Eye (tissue), 1 donor: ENCODE data around the gene IL16.
"Not testable (repeated sequence)": the region's sequence is repeated elsewhere in the genome, so short reads cannot be mapped to it uniquely, and the experiment has no call there.

ENCODE experiments used
- DNase-seq: peaks from one replicate; pipeline ENCODE4 v3.0.0-alpha.2; 2015

Gene IL16

GRCh38 chr15:81196576-81197254 is at the start of gene IL16:
IL16 (plus strand) TSS chr15:81196879; CDS start chr15:81225400, 28,521 bp downstream.
- DNase-seq: no peak

DNA sequence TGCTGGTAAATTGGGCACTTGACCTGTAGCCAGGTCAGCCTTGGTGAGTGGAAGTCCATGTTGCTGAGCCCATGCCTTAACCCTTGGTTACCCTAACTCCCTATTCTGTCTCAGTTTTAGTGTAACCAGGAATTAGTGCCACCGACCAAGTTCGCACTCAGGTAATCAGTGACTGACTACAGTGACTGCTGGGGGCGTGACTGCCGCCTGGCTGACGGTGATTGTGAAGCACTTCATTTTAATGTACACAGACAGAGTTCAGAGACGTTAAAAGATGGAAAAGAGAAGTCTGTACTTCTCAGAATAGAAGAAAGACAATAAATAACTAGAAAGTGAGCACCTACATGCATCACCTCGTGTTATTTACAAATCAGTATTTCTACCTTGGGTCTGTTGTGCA is 45.3 kb upstream of the IL16 start:
- DNase-seq: no peak

GRCh38 chr15:81152339-81152738 is 44.3 kb upstream of the IL16 start:
- no peak for DNase-seq

- no peak for DNase-seq
Measured at GRCh38 chr15:81152799-81153198, 43.9 kb upstream of the IL16 start.

DNA sequence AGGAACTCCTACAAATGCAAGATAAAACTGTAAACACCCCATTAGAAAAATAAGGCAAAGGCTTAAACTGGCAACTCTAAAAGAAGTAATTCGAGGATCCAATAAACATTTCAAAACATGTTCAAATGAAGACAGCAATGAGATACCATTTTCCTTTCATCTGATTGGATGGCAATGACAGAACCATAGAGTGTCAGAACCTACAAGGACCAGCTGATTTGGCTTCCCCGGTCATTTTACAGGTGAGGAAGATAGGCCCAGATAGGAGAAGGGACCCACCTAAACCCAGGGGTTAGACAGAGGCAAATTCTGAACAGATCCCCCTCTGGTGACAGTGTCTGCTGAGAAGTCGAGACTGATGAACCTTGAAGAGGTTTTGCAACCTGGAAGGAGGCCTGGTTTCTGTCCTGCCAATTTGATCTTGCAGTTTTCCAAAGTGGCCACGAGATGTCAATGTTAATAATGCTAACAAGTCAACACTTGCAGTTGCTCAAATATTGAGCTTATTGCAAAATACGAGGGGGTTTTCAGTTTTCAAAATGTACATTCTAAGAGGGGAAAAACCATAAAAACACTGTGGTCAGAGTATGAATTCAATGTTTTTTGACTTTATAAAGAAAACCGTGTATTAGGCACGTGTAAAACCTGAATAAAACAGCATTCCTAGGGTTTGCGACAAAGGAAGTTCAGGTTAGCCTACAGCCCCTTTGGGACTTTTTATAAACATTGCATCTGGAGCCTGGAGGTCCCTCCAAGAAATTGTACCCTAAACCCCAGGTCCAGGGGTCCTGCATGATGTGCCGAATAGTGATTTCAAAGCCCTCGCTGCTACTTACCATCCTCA is 41.1 kb upstream of the IL16 start:
- DNase-seq: peak; percentile 55

DNA sequence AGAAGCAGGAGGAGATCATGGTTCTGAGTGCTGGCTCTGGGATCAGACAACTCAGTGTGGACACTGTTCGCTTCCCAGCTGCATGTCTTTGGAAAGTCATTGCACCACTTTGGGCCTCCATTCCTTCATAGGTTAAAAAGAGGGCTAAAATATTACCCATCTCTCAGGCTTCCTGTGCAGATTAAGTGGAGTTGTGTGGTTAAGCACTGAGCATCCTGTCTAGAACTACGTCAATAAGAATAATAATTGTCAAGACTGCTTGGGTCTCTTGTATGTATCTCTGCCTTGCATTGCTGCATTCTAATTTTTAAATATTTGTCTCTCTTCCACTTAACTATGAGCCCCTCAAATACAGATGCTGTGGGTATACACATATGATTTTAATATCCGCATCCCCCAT is 40.4 kb upstream of the IL16 start:
- no peak for DNase-seq

DNA sequence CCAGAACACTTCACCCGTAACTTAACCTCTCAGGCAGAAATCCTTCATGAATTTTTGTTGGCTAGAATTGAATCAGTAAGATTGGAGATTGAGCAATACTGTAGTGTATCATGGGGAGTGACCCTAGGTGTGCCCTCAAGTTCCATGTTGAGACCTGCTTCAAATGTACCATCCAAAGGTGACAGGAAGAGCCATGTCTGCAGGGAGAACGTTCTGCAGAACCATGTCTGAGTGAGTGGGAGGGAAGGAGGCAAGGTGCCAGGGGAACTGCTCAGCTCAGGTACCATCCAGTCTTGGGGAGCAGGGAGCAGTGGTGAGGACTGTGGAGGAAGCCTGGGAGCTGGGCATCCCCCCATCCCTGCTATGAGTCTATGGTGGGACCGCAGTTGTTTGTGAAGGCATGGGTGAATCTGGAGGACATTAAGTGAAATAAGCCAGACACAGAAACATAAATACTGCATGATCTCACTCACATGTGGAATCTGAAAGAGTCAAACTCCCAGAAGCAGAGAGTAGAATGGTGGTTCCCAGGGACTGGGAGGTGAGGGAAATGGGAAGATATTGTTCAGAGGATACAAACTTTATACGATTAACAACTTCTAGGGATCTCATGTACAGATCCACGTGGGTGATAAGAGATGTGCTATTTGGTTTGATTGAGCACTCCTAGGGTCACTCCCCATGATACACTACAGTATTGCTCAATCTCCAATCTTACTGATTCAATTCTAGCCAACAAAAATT is 39.3 kb upstream of the IL16 start:
- peak; percentile 20 for DNase-seq

GRCh38 chr15:81157939-81158223 is 38.8 kb upstream of the IL16 start:
- no peak for DNase-seq

DNA sequence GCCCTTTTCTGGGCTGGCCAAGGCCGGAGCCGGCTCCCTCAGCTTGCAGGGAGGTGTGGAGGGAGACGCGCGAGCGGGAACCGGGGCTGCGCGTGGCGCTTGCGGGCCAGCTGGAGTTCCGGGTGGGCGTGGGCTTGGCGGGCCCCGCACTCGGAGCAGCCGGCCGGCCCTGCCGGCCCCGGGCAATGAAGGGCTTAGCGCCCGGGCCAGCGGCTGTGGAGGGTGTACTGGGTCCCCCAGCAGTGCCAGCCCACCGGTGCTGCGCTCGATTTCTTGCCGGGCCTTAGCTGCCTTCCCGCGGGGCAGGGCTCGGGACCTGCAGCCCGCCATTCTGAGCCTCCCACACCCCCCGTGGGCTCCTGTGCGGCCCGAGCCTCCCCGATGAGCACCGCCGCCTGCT is 38.1 kb upstream of the IL16 start:
- DNase-seq: not testable (repeated sequence)

DNA sequence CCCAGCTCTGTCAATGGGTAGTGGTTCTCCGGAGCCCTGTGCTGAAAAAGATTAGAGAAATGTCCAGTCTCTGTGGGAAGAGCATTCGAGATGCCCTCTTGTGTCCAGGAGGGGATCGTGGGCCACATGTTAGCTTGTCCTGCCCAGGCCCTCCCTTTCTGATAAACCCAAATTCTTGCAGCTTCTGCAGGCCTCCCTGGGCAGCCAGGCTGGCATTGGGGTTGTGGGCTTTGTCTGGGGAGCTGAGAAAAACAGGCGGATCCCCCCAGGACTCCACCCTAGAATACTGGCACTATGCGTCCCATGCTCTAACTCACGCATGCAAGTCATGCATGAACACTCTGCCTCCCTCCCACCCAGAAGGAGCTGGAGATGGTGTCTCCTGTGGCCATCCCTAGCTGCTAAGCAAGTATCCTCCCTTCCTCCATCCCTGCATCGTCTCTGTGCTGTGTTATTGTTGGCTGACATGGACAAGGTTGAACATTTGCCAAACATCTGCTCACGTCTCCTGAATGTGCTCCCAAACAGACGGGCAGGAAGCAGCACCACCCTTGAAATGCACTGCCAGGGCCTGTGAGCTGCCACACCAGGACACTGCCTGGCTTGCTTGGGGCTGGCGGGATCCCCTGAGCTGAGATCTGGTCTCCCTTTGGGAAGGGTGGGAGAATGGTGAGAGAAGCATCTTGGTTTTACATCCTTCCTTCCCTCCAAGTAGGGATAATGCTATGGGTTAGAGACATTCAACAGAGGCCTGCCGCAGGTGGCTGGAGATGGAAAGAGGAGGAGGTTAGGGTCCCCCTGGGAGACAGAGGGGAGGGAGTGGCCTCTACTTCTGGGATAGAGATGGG is 36.1 kb upstream of the IL16 start:
- DNase-seq: peak; percentile 89

DNA sequence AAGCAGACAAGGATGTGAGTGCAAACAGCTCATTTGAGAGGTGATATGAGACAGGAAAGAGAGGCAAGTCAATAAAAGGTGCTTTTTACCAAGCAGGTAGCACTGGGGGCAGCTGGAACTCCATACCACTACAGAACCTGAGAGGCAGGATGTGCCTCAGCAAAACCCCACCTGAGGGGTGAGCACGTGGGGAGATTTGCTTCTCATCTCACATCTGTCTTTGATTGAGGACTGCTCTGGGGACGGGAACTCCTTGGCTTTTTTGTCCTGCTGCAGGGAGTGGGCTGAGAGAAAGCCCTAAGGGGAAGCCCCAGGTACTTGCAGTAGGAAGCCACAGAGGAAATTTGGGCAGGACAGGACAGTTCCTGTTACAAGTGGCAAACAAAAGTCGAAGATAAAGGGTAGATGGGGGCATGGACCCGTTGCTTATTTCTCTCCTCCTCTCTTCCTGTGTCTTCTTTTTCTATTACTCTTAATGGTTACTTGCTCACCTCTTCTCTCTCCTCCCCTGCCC is 35.5 kb upstream of the IL16 start:
- no peak for DNase-seq

DNA sequence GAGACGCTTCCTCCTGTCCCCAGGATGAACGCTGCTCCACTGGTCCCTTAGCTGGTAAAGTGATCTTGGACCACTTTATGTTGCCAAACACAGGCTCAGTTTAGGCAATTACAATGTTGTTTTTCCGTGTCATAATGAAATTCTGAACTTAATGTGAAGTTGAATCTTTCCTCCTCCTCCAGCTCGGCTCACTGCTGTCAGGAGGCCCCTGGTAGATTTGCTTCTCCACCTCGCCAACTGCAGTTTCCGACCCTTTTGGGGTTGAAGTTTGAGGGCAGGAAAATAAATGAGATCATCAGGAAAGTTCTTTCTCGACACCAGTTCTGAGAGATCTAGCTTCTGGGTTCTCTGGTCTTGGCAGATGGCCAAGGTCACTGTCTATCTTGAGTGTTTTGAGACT is 34.8 kb upstream of the IL16 start:
- DNase-seq: no peak

- DNase-seq: no peak
Measured at GRCh38 chr15:81163961-81164800, 32.5 kb upstream of the IL16 start.

GRCh38 chr15:81165535-81165934 is 31.1 kb upstream of the IL16 start:
- no peak for DNase-seq

DNA sequence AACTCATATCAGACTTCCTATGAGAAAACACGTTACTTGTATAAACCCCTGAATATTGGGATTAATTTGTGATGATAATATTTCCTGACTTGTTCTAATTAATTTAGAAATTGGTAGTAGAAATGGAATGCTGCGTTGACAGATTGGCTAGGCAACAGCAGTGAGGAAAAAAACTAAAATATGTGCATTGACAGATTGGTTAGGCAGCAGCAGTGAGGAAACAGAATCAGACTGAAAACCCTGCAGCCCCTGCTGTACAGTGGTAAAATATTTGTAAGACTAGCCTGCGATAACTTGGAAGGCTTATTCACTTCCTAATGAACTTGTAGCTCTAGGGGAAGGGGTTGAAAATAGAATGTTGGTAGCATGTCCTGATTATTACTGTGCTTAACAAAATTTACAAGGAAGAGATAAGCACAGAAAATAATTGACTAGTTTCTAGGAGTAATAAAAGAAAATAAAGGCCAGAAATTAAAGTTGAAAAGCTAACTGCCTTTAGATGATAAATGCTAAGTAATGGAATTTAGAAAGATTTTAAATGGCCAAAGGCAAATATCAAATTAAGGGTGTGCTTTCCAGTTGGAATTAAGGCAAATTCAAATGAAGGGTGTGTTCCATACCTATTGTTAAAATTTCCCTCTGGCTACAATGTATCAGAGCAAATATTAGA is 29.9 kb upstream of the IL16 start:
- no peak for DNase-seq

DNA sequence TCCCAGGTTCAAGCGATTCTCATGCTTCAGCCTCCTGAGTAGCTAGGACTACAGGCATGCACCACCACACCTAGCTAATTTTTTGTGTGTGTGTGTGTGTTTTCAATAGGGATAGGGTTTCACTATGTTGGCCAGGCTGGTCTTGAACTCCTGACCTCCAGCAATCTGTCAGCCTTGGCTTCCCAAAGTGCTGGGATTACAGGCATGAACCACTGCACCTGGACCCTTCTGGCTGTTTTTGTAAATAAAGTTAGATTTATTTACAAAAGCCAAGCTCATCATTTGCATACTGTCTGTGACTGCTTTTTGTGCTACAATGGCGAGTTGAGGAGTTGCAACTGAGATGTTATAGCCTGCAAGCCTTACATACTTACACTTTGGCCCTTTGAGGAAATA is 28.6 kb upstream of the IL16 start:
- DNase-seq: no peak

GRCh38 chr15:81168644-81169043 is 28.0 kb upstream of the IL16 start:
- DNase-seq: no peak

GRCh38 chr15:81170511-81170910 is 26.2 kb upstream of the IL16 start:
- peak; percentile 51 for DNase-seq

- DNase-seq: no peak
Measured at GRCh38 chr15:81171286-81171685, 25.4 kb upstream of the IL16 start.

DNA sequence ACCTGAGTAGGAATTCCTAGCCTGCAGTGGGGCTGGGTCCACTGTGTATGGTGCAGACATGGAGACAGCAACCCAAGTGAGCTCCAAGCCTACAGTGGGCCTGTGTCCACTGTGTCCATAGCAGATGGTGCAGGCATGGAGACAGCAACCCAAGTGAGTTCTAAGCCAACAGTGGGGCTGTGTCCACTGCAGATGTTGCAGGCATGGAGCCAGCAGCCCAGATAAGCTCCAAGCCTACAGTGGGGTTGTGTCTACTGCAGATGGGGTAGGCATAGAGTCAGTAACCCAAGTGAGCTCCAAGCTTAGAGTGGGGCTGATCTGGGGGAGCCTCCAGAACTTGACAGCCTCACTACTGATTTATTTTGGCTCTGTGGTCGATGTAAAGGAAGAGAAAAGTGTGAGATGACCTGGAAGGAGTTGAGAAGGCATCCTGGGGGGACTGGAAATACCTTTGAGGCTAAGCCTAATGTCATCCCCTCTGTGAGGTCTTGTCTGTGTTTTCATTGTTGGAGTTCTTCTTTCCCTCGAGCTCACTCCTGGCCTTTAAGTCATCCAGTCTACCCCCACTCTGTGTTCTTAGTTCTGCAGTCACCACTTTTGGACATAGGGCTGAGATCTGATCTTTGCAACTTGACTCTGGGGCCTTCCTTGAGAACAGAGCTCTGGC is 22.4 kb upstream of the IL16 start:
- DNase-seq: no peak
